HepG2 (cell line): ENCODE measurements around the gene FIS1. TPM values are rescaled to one million over a fixed set of nuclear protein-coding genes. Genes with fewer than 3 reads are reported as not detected.

ENCODE experiments used
- EED ChIP-seq: sonication (generic); formaldehyde crosslinking; IDR thresholded peaks from 2 replicates; pipeline ENCODE4 v1.5.0; 2020; ENCODE audit warnings: mild to moderate bottlenecking, missing genetic modification reagents
- EHMT2 ChIP-seq: fragments of 200-600 bp; sonication (generic); IDR thresholded peaks from 2 replicates; pipeline ENCODE4 v1.7.0; 2017; ENCODE audit warnings: antibody characterized with exemption, low read depth, low read length, borderline replicate concordance
- HNRNPLL ChIP-seq: fragments of 200-400 bp; formaldehyde crosslinking; IDR thresholded peaks from 2 replicates; pipeline ENCODE4 v1.6.1; 2017; ENCODE audit warnings: mild to moderate bottlenecking, low read depth, low read length; ENCODE audit not compliant: poor library complexity, severe bottlenecking
- HNRNPUL1 ChIP-seq: fragments of 200-400 bp; formaldehyde crosslinking; IDR thresholded peaks from 2 replicates; pipeline ENCODE4 v1.6.1; 2017; ENCODE audit warnings: low read depth, mild to moderate bottlenecking, low read length, moderate library complexity
- KDM5A ChIP-seq: fragments of 200-600 bp; sonication (generic); IDR thresholded peaks from 2 replicates; pipeline ENCODE4 v1.7.0; 2018; ENCODE audit warnings: antibody characterized with exemption, mild to moderate bottlenecking, low read length, borderline replicate concordance
- POLR2G ChIP-seq: fragments of 200-400 bp; formaldehyde crosslinking; IDR thresholded peaks from 2 replicates; pipeline ENCODE4 v1.6.1; 2018; ENCODE audit warnings: mild to moderate bottlenecking, low read depth, low read length, moderate library complexity
- RNF2 ChIP-seq: fragments of 450-650 bp; conservative IDR thresholded peaks from 2 replicates; pipeline ENCODE4 v1.6.1; 2016; ENCODE audit warnings: low read depth
- SMAD1 ChIP-seq: sonication (generic); formaldehyde crosslinking; IDR thresholded peaks from 2 replicates; pipeline ENCODE4 v1.4.0; 2020; ENCODE audit warnings: missing genetic modification reagents, low read depth, mild to moderate bottlenecking, borderline replicate concordance
- ZFYVE20 ChIP-seq: sonication (generic); formaldehyde crosslinking; IDR thresholded peaks from 2 replicates; pipeline ENCODE4 v1.8.0; 2023; ENCODE audit warnings: low read depth, mild to moderate bottlenecking, moderate library complexity, missing genetic modification reagents, borderline replicate concordance
- ZNF101 ChIP-seq: sonication (generic); formaldehyde crosslinking; IDR thresholded peaks from 2 replicates; pipeline ENCODE4 v1.4.0; 2020; ENCODE audit warnings: mild to moderate bottlenecking, low read depth, missing genetic modification reagents, borderline replicate concordance
- ZNF350 ChIP-seq: sonication (generic); formaldehyde crosslinking; IDR thresholded peaks from 2 replicates; pipeline ENCODE4 v1.4.0; 2020; ENCODE audit warnings: mild to moderate bottlenecking, low read depth, missing genetic modification reagents, borderline replicate concordance
- ZNF431 ChIP-seq: sonication (generic); formaldehyde crosslinking; IDR thresholded peaks from 2 replicates; pipeline ENCODE4 v1.9.0; 2022; ENCODE audit warnings: missing genetic modification reagents, low read depth, mild to moderate bottlenecking, borderline replicate concordance
- ZNF619 ChIP-seq: sonication (generic); formaldehyde crosslinking; IDR thresholded peaks from 2 replicates; pipeline ENCODE4 v1.4.0; 2020; ENCODE audit warnings: mild to moderate bottlenecking, missing genetic modification reagents
- ZNF772 ChIP-seq: sonication (generic); formaldehyde crosslinking; IDR thresholded peaks from 2 replicates; pipeline ENCODE4 v1.5.0; 2020; ENCODE audit warnings: mild to moderate bottlenecking, missing genetic modification reagents
- ZNF879 ChIP-seq: sonication (generic); formaldehyde crosslinking; IDR thresholded peaks from 2 replicates; pipeline ENCODE4 v1.8.1; 2023; ENCODE audit warnings: missing genetic modification reagents
- polyA plus RNA-seq, 8 experiments: library from polyadenylated mRNA; depleted of rRNA in 3 of 8; stranded (reverse) in 7 of 8; unstranded in 1 of 8; fragments of >200 nt; fragmentation: Illumina TruSeq in 4 of 8; extraction: Trizol in 4 of 8; gene quantifications; 2 replicates each; pipeline versions ENCODE4 v1.2.1 to v1.2.3, GENCODE V29; 2011 to 2016; ENCODE audit warnings: low read depth in 4 of 8, missing spikeins in 1 of 8, mixed read lengths in 1 of 8; ENCODE audit not compliant: insufficient read depth in 1 of 8
- total RNA-seq, 5 experiments: library from RNA; depleted of rRNA; stranded (reverse); fragments of >200 nt; fragmentation: Illumina TruSeq; extraction: Trizol; gene quantifications; 2 replicates each; pipeline ENCODE4 v1.2.3, GENCODE V29; 2016; ENCODE audit warnings: low read depth in 1 of 5
- TF ChIP-seq, protein P1 (sequence below): sonication (generic); formaldehyde crosslinking; IDR thresholded peaks from 2 replicates; pipeline ENCODE4 v1.4.0; 2020; ENCODE audit warnings: mild to moderate bottlenecking, missing genetic modification reagents
- TF ChIP-seq, protein P2 (sequence below): sonication (generic); formaldehyde crosslinking; IDR thresholded peaks from 2 replicates; pipeline ENCODE4 v1.5.1; 2020; ENCODE audit warnings: missing genetic modification reagents, mild to moderate bottlenecking, borderline replicate concordance
- TF ChIP-seq, protein P3 (sequence below): sonication (generic); formaldehyde crosslinking; IDR thresholded peaks from 2 replicates; pipeline ENCODE4 v1.4.0; 2020; ENCODE audit warnings: missing genetic modification reagents
- TF ChIP-seq, protein P4 (sequence below): sonication (generic); formaldehyde crosslinking; IDR thresholded peaks from 2 replicates; pipeline ENCODE4 v1.5.1; 2020; ENCODE audit warnings: mild to moderate bottlenecking, missing genetic modification reagents, moderate library complexity

The FIS1 gene
- total and polyA plus RNA-seq, 2 of the 13 experiments (the other 11 are each of a cell fraction or from before 2014, with no cell fraction given): 97.5 to 101 TPM

DNA sequence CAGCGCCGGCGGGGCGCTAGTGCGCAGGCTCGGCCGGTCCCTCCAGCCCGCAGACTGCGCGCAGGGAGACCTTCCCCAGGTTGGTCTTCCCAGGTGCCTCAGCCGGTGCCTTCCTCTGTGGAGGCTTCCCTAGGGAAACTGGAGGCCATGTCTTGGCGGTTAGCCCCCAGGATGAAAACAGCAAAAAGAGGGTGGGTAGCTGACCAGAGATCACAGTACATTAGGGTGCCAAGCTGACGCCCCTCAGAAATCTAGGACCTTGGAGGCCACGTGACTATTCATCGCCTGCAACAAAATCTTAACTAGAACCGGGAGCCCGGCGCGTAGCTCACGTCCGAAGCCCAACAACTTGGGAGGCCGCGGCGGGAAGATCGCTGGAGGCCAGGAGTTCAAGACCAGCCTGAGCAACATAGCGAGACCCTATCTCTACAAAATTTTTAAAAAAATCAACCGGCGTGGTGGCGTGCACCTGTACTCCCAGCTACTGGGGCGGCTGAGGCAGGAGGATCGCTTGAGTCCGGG is 327 bp upstream of the FIS1 start (continued):
- TF ChIP-seq, protein P1, sequence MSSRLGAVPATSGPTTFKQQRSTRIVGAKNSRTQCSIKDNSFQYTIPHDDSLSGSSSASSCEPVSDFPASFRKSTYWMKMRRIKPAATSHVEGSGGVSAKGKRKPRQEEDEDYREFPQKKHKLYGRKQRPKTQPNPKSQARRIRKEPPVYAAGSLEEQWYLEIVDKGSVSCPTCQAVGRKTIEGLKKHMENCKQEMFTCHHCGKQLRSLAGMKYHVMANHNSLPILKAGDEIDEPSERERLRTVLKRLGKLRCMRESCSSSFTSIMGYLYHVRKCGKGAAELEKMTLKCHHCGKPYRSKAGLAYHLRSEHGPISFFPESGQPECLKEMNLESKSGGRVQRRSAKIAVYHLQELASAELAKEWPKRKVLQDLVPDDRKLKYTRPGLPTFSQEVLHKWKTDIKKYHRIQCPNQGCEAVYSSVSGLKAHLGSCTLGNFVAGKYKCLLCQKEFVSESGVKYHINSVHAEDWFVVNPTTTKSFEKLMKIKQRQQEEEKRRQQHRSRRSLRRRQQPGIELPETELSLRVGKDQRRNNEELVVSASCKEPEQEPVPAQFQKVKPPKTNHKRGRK: no peak
- TF ChIP-seq ZNF350 (CRISPR knock-in tag) (0 out of 2 replicates have a peak, but pooled peaks have one; percentile 10), ZFYVE20 (CRISPR knock-in tag) (no peak), HNRNPUL1 (no peak), ZNF879 (CRISPR knock-in tag) (0 out of 2 replicates have a peak, but pooled peaks have one; percentile 39), POLR2G (peak; percentile 74), ZNF101 (CRISPR knock-in tag) (no peak), KDM5A (peak; percentile 12; the same call in 1 of the 2 replicates), ZNF431 (CRISPR knock-in tag) (no peak), HNRNPLL (peak; percentile 70), EHMT2 (no peak), ZNF772 (CRISPR knock-in tag) (peak; percentile 46; the same call in 1 of the 2 replicates), RNF2 (no peak), ZNF619 (0 out of 2 replicates have a peak, but pooled peaks have one; percentile 69), SMAD1 (CRISPR knock-in tag) (peak; percentile 88; the same call in 1 of the 2 replicates), EED (CRISPR knock-in tag) (0 out of 2 replicates have a peak, but pooled peaks have one; percentile 49)
- TF ChIP-seq, protein P2, sequence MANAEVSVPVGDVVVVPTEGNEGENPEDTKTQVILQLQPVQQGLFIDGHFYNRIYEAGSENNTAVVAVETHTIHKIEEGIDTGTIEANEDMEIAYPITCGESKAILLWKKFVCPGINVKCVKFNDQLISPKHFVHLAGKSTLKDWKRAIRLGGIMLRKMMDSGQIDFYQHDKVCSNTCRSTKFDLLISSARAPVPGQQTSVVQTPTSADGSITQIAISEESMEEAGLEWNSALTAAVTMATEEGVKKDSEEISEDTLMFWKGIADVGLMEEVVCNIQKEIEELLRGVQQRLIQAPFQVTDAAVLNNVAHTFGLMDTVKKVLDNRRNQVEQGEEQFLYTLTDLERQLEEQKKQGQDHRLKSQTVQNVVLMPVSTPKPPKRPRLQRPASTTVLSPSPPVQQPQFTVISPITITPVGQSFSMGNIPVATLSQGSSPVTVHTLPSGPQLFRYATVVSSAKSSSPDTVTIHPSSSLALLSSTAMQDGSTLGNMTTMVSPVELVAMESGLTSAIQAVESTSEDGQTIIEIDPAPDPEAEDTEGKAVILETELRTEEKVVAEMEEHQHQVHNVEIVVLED: peak; percentile 51; the same call in 1 of the 2 replicates
- TF ChIP-seq, protein P3, sequence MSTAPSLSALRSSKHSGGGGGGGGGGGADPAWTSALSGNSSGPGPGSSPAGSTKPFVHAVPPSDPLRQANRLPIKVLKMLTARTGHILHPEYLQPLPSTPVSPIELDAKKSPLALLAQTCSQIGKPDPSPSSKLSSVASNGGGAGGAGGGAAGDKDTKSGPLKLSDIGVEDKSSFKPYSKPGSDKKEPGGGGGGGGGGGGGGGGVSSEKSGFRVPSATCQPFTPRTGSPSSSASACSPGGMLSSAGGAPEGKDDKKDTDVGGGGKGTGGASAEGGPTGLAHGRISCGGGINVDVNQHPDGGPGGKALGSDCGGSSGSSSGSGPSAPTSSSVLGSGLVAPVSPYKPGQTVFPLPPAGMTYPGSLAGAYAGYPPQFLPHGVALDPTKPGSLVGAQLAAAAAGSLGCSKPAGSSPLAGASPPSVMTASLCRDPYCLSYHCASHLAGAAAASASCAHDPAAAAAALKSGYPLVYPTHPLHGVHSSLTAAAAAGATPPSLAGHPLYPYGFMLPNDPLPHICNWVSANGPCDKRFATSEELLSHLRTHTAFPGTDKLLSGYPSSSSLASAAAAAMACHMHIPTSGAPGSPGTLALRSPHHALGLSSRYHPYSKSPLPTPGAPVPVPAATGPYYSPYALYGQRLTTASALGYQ (CRISPR knock-in tag): 0 out of 2 replicates have a peak, but pooled peaks have one; percentile 9
- TF ChIP-seq, protein P4, sequence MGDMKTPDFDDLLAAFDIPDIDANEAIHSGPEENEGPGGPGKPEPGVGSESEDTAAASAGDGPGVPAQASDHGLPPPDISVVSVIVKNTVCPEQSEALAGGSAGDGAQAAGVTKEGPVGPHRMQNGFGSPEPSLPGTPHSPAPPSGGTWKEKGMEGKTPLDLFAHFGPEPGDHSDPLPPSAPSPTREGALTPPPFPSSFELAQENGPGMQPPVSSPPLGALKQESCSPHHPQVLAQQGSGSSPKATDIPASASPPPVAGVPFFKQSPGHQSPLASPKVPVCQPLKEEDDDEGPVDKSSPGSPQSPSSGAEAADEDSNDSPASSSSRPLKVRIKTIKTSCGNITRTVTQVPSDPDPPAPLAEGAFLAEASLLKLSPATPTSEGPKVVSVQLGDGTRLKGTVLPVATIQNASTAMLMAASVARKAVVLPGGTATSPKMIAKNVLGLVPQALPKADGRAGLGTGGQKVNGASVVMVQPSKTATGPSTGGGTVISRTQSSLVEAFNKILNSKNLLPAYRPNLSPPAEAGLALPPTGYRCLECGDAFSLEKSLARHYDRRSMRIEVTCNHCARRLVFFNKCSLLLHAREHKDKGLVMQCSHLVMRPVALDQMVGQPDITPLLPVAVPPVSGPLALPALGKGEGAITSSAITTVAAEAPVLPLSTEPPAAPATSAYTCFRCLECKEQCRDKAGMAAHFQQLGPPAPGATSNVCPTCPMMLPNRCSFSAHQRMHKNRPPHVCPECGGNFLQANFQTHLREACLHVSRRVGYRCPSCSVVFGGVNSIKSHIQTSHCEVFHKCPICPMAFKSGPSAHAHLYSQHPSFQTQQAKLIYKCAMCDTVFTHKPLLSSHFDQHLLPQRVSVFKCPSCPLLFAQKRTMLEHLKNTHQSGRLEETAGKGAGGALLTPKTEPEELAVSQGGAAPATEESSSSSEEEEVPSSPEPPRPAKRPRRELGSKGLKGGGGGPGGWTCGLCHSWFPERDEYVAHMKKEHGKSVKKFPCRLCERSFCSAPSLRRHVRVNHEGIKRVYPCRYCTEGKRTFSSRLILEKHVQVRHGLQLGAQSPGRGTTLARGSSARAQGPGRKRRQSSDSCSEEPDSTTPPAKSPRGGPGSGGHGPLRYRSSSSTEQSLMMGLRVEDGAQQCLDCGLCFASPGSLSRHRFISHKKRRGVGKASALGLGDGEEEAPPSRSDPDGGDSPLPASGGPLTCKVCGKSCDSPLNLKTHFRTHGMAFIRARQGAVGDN: 0 out of 2 replicates have a peak, but pooled peaks have one; percentile 10
